GM12864 (cell line): Measurements from ENCODE around the gene HSD3B2.

Source experiments
- DNase-seq: peaks from one replicate; pipeline ENCODE4 v3.0.0-alpha.2; 2011; ENCODE audit warnings: low read depth
- H3K4me3 ChIP-seq: 2 replicates; pipeline ENCODE4 v1.5.1; 2011; ENCODE audit warnings: mild to moderate bottlenecking, low read depth, low read length, control low read depth
- TF ChIP-seq, protein P1 (sequence below): IDR thresholded peaks from 2 replicates; pipeline ENCODE4 v1.5.1; 2011; ENCODE audit warnings: low read depth, mild to moderate bottlenecking, moderate library complexity, low read length, control low read depth, inconsistent platforms; ENCODE audit errors: missing control alignments

The HSD3B2 gene

DNA sequence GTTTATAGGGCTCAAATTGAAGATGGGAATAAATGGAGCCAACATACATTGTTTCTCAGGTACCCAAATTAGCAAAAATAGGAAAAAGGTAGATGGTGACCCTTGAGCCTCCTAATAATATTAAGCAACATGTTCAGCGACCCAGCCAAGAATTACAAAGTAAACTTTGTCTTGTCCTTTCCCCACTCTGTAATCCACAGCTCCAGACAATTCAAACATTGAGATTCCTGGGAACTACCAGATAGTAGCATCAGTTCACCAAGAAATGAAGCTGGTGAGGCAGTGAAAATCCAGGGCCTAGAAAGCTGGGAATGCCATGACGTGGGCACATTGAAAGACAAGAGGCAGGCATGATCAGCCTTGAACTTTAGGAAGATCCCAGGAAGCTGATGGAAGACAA is 34.6 kb upstream of the HSD3B2 start:
- DNase-seq = no peak
- TF ChIP-seq, protein P1, sequence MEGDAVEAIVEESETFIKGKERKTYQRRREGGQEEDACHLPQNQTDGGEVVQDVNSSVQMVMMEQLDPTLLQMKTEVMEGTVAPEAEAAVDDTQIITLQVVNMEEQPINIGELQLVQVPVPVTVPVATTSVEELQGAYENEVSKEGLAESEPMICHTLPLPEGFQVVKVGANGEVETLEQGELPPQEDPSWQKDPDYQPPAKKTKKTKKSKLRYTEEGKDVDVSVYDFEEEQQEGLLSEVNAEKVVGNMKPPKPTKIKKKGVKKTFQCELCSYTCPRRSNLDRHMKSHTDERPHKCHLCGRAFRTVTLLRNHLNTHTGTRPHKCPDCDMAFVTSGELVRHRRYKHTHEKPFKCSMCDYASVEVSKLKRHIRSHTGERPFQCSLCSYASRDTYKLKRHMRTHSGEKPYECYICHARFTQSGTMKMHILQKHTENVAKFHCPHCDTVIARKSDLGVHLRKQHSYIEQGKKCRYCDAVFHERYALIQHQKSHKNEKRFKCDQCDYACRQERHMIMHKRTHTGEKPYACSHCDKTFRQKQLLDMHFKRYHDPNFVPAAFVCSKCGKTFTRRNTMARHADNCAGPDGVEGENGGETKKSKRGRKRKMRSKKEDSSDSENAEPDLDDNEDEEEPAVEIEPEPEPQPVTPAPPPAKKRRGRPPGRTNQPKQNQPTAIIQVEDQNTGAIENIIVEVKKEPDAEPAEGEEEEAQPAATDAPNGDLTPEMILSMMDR = no peak

DNA sequence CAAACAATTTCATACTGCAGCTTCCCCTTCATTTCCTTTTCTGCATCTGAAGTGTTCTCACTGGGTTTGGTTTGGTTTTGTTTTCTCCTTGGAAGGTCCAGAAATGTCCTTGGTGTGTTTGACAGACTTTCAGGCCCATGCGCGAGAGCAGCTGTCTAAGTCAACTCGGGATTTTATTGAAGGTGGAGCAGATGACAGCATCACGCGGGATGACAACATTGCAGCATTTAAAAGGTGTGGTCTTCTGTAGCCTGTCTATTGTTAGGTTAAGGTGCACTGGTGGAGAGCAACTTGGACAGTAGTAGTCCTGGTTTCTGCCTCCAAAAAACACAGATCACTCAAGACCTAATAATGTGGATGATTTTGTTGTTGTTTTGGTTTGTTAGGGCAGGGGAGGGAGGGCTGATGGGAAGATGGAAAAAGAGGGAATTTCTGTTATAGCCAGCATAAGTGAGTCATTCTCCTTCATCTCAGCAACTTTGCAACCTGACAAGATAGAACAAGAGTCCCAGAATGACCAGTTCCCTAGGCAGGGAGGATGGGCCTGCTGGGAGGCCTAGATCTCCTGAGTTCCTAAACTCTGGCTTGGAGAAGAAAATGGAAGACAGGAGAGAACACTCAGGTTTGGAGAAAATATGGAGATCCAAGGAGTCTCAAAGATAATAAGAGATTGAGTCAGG is 33.8 kb upstream of the HSD3B2 start:
- no peak for DNase-seq
- TF ChIP-seq, protein P1 = no peak
- H3K4me3 ChIP-seq = no peak overlapping the region

More for the DNA sequence above, 34.6 kb upstream of the HSD3B2 start:
- no peak overlapping the region for H3K4me3 ChIP-seq

DNA sequence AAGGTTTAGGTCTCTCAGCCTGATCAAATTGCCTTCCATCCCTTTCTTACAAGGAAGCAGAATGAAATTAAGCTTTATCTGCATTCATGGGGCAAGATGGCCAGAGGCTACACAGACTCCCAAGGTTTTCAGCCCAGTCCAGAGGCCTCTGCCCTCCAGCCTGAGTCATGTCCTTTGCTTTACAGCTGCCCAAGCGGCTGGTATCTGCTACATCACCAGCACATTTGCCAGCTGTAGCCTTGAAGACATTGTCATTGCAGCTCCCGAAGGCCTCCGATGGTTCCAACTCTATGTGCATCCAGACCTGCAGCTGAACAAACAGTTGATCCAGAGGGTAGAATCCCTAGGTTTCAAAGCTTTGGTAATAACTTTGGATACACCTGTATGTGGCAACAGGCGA is 30.4 kb upstream of the HSD3B2 start:
- no peak for DNase-seq
- H3K4me3 ChIP-seq = no peak overlapping the region
- TF ChIP-seq, protein P1 = no peak

DNA sequence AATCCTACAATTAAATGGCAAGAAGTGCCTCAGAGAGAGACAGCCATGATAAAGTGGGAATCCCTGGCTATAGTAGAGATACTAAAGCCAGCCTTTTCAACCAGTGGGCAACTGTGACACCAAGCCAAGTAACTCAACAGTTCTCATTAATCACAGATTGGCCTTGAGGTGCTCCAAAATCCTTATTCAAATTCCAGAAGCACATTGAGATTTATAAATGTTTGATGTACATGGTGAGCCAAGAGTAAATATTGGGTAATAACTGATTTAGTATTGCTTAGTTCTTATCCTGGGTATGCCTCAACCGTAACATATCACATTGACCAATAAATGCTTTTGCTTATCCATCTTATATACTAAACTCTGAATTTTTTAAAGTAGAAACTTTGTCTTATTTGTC is 29.3 kb upstream of the HSD3B2 start:
- H3K4me3 ChIP-seq = no peak overlapping the region
- TF ChIP-seq, protein P1 = no peak
- DNase-seq = no peak

DNA sequence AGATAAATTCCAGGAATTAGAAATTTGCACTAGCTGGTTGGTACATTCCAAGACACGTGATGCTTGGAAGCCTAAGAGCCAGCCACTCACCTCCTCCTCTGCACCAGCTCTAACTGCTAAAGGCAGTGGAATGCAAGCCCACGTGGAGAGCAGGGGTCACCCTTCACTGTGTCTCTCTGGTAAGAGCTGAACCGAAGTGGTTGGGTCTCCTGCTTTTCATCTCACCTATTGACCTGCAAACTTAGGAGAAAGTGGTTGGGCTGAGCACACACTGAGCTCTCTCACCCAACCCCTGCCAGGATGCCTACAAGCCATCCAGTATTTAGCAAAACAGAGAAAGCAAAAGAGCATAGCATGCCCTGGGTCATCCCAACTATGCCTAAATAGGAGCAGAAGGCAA is 27.1 kb upstream of the HSD3B2 start:
- TF ChIP-seq, protein P1 = no peak
- DNase-seq = no peak

DNA sequence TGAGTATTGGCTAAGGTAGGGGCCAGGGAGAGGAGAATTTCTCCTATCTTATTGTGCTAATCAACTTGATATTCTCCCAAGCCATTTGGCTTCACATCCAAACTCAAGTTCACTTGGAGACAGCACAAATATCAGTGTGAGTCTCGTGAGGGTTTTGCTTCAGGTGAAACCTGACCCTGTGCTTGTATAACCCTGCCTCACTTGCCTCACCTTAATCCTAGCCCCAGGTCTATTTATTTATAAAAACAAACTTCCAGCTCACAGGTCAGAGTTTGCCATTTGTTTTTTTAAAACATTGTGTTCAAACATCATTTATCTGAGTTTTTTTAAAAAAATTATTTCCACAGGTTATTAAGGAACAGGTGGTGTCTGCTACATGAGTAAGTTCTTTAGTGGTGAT is 26.5 kb upstream of the HSD3B2 start:
- no peak overlapping the region for H3K4me3 ChIP-seq
- TF ChIP-seq, protein P1 = no peak
- DNase-seq = no peak

More for the DNA sequence above, 27.1 kb upstream of the HSD3B2 start:
- no peak overlapping the region for H3K4me3 ChIP-seq

DNA sequence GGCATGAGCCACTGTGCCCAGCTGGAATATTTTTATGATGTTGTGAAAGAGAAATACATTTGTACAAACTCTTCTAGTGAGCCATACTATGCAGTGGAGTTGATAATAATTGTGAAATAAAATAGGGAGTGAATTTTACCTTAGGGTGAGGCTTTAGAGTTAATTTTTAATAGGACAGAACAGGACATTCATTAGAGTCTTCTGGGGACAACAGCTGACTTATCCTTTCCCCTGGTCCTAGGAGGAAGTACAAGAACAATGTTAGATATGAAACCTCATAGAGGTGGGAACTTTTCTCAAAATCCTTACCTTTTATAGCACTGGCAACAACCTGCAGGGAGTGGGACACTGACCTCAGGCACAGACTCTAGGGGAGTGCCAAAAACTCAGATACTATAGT is 24.4 kb upstream of the HSD3B2 start:
- TF ChIP-seq, protein P1 = no peak
- no peak for DNase-seq
- no peak overlapping the region for H3K4me3 ChIP-seq
